HG02798 (cell line): ENCODE measurements around the gene PLCB2.
A peak's percentile ranks its signal among the peaks of the same experiment; 100 is the strongest.

Source experiments
- ATAC-seq: cut with Tn5 transposase; IDR thresholded peaks from one replicate; pipeline ENCODE4 v1.9.1; 2021; ENCODE audit warnings: mild to moderate bottlenecking; ENCODE audit not compliant: unreplicated experiment, poor library complexity

PLCB2 gene

DNA sequence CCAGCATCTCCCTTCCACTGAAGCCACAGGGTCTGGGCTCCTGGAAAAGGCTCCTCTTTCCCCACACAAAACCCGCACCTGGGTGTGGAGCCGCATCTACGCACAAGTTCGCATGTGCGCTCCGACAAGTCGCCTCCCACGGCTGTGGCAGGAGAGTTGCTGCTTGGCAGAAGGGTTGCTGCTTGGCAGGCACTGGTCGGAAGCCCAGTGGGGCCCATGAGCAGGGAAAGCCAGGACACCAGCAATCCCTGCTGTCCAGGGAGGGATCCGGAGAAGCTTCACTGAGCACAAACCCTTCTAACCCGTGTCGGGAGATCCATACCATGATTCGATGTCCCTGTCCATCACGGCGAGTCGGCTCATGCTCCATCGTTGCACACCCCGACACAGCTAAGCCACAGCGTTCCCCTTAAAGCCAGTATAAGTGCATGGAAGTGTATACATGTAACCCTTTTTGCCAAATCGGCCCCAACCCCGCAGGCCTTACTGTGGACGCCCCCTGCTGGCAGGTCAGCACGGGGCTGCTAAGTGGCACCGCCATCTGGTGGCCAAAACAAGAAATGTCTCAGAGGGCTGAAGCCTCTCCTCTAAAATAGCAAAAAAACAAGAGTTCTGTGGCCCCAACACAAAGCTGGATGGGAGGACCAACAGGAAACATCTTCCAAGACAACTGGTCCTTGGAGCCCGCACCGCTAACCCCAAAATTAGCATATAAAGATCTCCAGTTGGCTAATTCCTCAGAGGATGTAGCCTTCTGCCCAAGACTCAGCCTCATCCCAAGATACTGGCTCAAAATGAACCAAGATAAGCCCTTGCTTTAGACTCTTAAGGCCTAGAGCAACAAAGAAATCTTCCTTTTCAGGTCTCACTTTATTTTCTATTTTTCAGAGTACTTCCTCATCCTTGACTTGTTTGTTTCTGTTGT is 33.1 kb downstream of the PLCB2 start:
- peak; percentile 51 for ATAC-seq

DNA sequence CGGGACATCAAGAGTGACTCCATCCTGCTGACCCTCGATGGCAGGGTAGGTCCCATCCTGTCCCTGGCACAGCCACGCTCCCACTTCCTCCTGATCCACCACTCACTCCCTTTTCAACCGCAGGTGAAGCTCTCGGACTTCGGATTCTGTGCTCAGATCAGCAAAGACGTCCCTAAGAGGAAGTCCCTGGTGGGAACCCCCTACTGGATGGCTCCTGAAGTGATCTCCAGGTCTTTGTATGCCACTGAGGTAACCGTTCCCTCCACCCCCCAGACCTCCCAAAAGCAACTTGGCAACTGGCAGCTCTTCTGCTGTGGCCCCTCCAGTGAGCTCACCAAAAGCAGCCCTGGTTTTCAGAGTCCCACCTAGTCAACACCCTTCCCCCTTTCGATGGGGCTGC is 34.3 kb downstream of the PLCB2 start:
- ATAC-seq: no peak

DNA sequence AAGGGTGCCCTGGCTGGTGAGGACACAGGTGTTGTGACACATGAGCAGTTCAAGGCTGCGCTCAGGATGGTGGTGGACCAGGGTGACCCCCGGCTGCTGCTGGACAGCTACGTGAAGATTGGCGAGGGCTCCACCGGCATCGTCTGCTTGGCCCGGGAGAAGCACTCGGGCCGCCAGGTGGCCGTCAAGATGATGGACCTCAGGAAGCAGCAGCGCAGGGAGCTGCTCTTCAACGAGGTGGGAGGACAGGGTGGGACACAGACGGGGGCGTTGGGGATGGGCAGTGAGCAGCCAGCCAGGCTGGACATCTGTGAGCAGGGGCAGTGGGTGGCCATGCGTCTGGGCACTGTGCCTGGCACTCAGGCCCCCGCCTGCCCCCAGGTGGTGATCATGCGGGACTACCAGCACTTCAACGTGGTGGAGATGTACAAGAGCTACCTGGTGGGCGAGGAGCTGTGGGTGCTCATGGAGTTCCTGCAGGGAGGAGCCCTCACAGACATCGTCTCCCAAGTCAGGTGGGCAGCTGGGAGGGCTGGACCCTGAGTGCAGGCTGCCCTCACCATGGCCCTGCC is 35.2 kb downstream of the PLCB2 start:
- ATAC-seq: no peak

DNA sequence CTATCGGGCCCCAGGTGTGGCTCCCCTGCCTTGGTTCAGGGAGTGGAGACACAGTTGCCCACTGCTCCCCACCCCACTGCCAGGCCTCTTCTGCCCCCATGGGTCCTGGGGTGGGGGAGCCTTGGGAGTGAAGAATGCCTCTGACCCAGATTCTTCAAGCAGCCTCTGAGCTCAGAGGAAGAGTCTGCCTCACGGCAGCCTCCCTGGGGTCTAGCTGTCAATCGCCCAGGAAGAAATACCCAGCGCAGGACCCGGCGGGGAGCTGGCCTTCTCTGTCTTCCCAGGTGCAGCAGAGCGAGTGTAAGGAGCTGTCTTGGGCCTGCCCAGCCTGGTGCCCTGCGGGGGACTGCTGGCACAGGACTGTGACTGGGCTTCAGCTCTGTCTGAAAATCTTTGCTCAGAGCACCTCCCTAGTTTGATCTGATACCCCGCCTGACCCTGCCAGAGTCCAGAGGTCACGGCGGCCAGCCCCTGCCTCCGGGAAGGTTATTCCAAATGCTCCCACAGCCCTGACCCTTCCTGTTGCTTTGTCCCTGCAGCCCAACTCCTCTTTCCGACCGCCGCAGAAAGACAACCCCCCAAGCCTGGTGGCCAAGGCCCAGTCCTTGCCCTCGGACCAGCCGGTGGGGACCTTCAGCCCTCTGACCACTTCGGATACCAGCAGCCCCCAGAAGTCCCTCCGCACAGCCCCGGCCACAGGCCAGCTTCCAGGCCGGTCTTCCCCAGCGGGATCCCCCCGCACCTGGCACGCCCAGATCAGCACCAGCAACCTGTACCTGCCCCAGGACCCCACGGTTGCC is 35.9 kb downstream of the PLCB2 start:
- ATAC-seq: no peak

DNA sequence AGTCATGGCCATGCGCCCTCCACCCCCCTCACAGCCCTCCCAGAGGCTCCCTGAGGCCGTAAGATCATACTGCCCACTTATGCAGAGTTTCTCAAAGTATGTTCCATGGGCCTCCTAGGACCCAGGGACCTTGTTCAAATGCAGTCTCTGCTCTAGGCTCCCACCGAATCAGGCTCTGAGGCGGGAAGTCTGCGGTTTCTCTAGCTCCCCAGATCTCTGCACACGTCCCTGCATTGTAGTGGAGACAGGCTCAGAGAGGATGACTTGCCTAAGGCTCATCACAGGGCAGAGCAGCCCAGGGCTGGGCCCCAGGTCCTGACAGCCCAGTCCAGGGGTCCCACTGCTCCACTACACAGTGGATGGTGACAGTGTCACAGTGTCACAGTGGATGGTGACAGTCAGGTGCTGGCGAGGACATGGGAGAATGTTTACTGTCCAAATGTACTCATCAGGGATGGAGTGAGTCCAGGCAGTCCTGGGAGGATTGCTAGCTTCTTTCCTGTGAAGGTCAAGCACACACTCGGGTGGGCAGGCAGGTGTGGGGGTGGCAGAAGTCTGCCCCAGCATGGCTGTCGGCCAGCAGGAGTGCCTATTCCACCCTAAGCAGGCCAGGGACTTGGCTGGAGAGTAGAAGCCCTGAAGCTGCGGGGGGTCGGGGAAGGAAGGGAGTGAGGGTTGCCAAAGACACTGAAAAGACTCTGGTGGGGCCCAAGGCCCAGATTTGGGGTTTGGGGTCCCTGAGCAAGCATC is 37.3 kb downstream of the PLCB2 start:
- no peak for ATAC-seq

DNA sequence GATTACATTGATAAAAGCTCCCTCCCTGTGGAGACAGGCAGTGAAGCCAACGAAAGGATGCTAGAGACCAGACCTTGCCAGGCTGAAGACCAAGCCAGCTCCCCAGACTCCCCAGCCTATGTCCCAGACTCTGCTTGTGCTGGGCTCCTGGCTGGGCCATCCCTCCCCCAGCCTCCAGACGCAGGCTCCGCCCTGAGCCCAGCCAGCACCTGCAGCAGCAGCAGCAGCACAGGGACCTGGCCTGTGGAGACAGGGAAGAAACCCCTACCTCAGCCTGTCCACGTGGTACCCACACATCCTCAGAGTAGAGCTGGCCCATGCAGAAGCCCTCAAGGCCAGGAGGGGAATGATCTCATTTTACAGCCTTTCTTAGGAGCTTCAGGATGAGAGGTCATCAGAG is 38.1 kb downstream of the PLCB2 start:
- ATAC-seq: no peak

DNA sequence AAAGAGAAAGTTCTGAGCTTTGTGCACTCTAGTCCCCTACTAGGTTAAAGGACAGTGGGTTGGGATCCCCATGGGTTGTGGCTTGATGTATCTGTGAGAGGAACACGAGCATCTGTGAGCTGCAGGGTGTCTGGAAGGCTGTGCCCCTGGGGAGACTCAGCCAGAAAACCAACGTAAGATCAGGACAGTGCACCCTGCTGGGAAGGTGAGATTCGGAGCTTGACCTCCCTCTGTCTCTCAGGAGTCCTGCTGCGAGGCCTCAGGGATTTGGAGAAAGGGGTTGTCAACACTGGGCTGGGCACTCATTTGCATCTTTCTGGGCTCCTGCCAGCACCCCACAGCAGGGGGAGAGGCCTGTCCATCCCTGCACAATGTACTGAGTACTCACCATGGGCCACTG is 40.1 kb downstream of the PLCB2 start:
- no peak for ATAC-seq

DNA sequence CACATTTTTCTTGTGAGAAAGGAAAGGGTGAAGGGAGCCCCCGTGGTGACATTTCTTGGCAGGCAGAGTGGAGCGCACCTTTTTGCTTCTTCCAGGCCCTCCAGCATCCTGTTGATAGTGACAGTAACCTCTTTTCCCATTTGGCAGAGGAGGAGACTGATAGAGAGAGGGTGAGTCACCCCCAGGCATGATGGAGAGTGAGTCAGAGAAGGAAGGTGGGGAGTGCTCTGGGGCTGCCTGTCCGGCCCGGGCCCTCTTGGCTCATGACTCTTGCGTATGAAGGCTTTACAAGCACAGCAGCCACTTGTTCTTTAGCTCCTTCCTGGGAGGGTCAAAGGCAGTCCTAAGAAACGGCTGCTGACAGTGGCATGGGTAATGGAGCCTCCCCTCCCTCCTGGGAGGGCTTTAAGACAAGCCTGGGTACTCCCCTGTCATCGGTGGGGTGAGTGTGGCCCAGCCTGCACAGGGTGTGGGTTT is 40.9 kb downstream of the PLCB2 start:
- ATAC-seq: no peak

DNA sequence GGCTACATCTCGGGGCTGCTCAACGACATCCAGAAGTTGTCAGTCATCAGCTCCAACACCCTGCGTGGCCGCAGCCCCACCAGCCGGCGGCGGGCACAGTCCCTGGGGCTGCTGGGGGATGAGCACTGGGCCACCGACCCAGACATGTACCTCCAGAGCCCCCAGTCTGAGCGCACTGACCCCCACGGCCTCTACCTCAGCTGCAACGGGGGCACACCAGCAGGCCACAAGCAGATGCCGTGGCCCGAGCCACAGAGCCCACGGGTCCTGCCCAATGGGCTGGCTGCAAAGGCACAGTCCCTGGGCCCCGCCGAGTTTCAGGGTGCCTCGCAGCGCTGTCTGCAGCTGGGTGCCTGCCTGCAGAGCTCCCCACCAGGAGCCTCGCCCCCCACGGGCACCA is 41.9 kb downstream of the PLCB2 start:
- no peak for ATAC-seq

DNA sequence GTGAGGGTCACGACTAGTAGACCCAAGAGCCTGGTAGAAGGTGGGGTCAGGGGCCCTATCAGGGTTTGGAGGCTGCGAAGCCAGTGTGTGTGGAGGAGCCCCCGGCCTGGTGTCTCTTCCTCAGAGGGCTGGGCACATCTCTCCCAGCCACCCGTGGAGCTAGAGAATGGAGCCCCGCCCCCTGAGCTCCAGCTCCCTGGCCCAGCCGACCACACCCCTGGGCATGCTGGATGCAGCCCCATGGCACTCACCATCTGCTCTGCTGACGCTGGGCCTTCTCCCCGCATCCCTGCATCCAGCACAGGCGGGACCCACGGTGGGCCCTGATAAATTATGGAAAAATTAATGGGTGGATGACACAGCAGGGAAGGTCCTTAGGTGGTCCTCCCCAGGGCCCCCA is 42.4 kb downstream of the PLCB2 start:
- no peak for ATAC-seq

DNA sequence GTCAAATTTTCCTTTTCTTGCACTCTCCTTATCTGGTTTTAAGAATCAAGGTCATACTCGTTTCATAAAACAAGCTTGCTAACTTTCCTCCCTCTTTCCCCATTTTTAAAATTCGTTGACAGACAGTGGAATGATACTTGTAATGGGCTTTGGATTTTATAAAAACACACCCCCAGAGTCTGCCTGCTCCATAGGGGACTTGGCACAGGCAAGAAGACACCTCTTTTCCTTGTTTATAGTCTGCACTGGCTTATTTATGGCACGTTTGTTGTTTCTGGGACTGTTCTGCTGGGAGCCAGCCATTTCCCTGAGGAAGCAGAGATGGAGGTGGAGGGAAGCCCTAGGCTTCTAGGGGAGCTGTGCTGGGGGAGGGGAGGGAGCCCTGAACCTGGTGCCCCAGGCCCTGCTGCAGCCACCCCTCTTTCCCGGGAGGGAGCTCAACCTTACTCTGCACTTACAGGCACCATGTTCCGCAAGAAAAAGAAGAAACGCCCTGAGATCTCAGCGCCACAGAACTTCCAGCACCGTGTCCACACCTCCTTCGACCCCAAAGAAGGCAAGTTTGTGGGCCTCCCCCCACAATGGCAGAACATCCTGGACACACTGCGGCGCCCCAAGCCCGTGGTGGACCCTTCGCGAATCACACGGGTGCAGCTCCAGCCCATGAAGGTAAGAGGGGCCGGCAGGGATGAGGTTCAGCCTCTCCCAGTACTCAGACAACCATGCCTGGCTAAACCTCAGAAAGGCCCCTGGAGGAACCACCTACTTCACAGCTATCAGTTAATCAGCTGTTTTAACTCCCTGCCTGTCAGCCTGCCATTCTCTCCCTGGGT is 43.2 kb downstream of the PLCB2 start:
- ATAC-seq: no peak

DNA sequence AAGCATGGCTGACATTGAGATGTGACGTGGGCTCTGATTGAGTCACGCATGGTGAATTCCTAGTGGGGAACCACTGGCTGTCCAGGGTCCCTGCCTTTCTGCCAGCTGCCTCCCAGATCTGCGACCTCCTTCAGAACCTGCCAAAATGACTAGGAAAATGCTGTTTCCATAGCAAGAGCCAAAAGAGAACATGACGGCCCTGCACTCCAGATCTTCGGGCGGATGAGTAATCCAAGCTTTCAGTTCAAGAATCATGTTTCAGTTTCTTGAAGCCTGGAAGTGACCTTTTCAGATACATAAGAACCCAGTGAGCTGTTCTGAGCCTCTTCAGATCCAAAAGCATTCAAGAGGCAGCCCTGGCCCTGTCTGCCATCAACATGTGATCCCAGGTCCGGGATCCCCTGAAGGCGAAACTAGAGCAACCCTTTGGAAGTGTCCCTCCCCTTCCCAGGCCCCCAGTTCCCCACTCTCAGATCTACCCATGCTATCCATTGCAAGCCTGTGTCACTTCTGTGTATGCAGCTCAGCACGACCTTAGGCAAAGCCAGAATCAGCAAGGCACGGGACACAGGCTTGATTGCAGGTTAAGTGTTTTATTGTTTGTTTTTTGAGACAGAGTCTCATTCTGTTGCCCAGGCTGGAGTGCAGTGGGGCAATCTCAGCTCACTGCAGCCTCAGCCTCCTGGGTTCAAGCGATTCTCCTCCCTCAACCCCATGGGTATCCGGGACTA is 44.5 kb downstream of the PLCB2 start:
- ATAC-seq: no peak

DNA sequence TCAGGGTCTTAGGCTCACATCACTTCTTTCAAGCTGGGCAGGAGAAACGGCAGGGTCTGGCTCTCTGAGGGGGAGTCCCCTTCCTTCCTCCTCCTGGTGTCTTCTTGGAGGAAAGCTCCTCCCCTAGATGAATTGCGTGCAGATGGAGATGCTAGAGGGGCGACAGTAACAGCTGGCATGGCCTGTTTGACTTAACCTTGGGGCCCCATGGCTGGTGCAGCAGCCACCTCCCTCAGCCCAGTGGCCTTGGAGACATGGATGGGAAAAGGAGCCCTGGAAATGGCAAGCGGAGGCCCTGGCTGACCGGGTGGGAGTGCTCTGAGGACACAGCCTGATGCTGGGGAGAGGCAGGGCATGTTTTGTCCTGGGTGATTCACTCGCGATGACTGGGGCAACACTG is 48.7 kb downstream of the PLCB2 start:
- ATAC-seq: no peak

DNA sequence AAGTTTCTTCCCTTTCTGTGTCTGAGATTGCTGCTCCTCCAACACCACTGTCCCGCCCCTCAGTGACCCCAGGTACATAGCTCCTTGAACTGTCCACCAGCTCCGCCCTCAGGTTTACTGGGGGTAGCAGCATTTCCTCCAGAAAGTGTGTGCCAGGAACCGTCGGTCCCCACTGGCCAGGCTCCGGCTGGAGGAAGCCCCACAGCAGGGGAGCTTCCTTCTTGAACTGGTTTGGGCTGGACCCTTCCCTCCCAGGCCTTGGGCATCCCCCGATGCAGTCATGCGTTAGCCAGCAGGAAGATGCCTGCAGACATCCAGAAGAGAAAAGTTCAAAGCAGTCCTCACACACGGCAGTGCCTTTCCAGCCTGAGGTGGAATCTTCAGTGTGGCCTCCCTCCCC is 49.2 kb downstream of the PLCB2 start:
- ATAC-seq: no peak

DNA sequence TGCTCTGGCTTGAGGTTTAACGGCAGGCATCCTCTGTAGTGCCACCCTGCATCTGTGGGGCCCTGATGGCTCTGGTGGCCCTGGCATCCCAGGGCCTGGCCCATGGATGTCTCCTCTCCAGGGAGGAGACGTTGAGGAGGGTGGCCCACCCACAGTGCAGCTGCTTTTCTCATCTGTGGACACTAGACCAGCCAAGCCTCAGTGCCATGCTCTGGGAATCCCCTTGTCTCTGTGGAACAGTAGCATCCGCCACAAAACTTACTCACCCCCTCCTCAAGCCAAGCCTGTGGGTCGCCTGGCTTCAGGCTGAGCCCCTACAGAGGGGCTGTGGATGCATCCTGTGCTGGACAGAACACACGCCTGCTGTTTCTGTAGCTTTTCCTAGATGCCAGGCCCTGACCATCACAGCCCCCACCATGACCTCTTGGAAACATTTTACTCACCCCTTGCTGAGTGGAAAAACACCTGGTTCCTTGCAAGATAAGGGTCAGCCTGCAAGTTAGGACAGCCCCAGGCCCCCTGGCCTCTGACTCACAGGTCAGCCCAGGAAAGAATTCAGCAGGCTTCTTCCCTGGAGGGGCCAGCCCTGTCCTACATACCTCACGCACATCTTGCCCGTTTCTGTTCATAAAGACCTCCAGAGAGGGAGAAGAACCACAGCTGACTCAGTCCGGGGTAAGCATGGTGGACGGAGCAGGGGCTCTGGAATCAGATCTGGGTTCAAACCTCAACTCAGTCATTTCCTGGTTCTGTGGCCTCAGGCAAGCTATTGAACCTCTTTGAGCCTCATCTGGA is 49.9 kb downstream of the PLCB2 start:
- no peak for ATAC-seq

DNA sequence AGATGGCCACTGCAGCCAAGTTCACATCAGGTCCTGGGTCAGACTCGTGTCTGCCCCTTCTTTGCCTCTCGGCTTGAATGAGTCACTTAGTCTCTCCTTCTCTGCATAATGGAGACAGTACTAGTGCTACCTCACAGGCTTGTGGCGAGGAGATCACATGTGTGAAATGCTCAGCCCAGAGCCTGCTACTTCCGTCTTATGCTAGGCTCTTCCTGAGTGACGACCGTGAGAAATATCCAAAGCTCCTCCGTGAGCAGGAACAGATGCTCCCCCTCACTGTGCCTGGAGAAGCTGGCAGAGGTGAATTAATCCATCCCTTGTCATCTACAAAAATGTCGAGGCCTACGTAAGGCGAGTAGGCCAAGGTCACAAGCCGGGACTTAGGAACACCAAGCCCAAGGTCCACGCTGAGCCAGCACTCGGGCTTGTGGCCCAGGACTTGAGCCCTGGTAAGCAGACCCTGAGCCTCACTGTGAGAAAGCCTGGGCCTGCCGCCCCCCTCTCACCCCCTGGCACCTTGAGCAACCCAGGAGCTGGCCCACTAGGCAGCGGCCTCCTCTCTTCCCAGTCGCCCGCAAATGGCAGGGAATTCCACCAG is 51.0 kb downstream of the PLCB2 start:
- peak; percentile 43 for ATAC-seq

DNA sequence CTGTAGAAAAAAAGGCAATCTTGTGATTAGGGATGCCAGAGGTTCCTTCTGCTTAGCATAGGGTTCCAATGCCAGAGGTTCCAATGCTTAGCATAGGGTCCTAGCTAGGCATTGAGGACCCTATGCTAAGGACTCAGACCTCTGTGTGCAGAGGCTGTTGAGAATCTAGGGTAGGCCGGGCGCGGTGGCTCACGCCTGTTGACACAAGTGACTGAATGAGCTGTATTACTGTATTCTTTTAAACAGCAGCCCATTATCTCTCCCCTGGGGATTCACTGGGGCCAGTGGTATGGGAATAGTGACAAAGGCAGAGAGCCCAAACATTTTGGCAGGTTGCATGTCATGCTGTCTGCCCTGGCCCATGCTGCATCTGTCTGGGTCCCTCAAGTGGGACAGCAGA is 52.7 kb downstream of the PLCB2 start:
- no peak for ATAC-seq

DNA sequence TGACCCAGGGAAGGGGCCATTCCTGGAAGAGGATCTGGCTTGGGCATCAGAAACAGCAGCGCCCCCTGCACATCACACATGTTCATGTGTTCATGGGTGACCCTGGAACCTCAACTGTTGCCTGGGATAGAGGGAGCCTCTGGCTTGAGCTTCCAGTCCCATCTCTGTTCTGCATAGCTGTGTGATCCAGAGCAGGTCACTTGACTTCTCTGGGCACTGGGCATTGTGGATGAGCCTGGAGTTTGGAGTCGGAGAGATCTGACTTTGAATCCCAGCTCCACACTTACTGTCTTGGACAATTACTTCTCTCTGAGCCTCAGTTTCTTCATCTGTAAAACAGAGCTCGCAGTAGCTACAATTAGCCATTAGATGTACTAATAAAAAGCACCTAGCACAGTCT is 53.3 kb downstream of the PLCB2 start:
- no peak for ATAC-seq
